Neural progenitor cell (in vitro differentiated cells): ENCODE measurements around the gene EBNA1BP2. TPM values are rescaled to one million over a fixed set of nuclear protein-coding genes. Genes with fewer than 3 reads are reported as not detected.

ENCODE experiments used
- DNase-seq: peaks from one replicate; pipeline ENCODE4 v3.0.0-alpha.2; 2016; ENCODE audit warnings: low spot score
- H2AFZ ChIP-seq: fragments of 200-600 bp; sonication (generic); replicated peaks from 2 replicates; pipeline ENCODE4 v1.6.1; 2016; ENCODE audit warnings: antibody characterized with exemption
- H3F3A ChIP-seq: fragments of 200-600 bp; sonication (generic); 2 replicates; pipeline ENCODE4 v1.6.1; 2016; ENCODE audit warnings: antibody characterized with exemption, low read depth
- H3K27ac ChIP-seq: fragments of 200-600 bp; sonication (generic); 2 replicates; pipeline ENCODE4 v1.5.1; 2016; ENCODE audit warnings: mild to moderate bottlenecking
- H3K27me3 ChIP-seq: fragments of 200-600 bp; sonication (generic); 2 replicates; pipeline ENCODE4 v1.6.1; 2016; ENCODE audit warnings: mild to moderate bottlenecking, moderate library complexity
- H3K36me3 ChIP-seq: fragments of 200-600 bp; sonication (generic); 2 replicates; pipeline ENCODE4 v1.5.1; 2016
- H3K4me1 ChIP-seq: fragments of 200-600 bp; sonication (generic); 2 replicates; pipeline ENCODE4 v1.6.1; 2016; ENCODE audit warnings: mixed run types
- H3K4me2 ChIP-seq: fragments of 200-600 bp; sonication (generic); 2 replicates; pipeline ENCODE4 v1.6.1; 2016
- H3K4me3 ChIP-seq: fragments of 200-600 bp; sonication (generic); 2 replicates; pipeline ENCODE4 v1.5.1; 2016
- H3K79me2 ChIP-seq: fragments of 200-600 bp; sonication (generic); 2 replicates; pipeline ENCODE4 v1.6.1; 2016; ENCODE audit warnings: low read depth
- H3K9ac ChIP-seq: fragments of 200-600 bp; sonication (generic); 2 replicates; pipeline ENCODE4 v1.6.1; 2016
- H3K9me3 ChIP-seq: fragments of 200-600 bp; sonication (generic); 2 replicates; pipeline ENCODE4 v1.5.1; 2016; ENCODE audit warnings: low read depth
- H4K20me1 ChIP-seq: fragments of 200-600 bp; sonication (generic); 2 replicates; pipeline ENCODE4 v1.6.1; 2016; ENCODE audit warnings: low read depth
- H3K27ac Mint-ChIP-seq: 3 replicates; pipeline ENCODE4 v1.8.0; 2021; ENCODE audit warnings: mixed read lengths
- H3K27me3 Mint-ChIP-seq: 2 replicates; pipeline ENCODE4 v1.8.0; 2022; ENCODE audit warnings: low read depth, mild to moderate bottlenecking, inconsistent platforms, moderate library complexity, mixed read lengths; ENCODE audit not compliant: insufficient read depth
- H3K36me3 Mint-ChIP-seq: 3 replicates; pipeline ENCODE4 v1.8.0; 2021; ENCODE audit warnings: mixed read lengths
- H3K4me1 Mint-ChIP-seq: 3 replicates; pipeline ENCODE4 v1.8.0; 2021; ENCODE audit warnings: mixed read lengths
- H3K4me3 Mint-ChIP-seq: 3 replicates; pipeline ENCODE4 v1.8.0; 2021; ENCODE audit warnings: mild to moderate bottlenecking, moderate library complexity, mixed read lengths
- H3K9me3 Mint-ChIP-seq: 3 replicates; pipeline ENCODE4 v1.8.0; 2020; ENCODE audit warnings: mixed read lengths
- EZH2 ChIP-seq: fragments of 200-600 bp; sonication (generic); IDR thresholded peaks from 2 replicates; pipeline ENCODE4 v1.6.1; 2017; ENCODE audit warnings: antibody characterized with exemption, mild to moderate bottlenecking, moderate library complexity
- EZH2phosphoT487 ChIP-seq: fragments of 200-600 bp; sonication (generic); IDR thresholded peaks from 2 replicates; pipeline ENCODE4 v1.6.1; 2017; ENCODE audit warnings: antibody characterized with exemption
- total RNA-seq: library from RNA; depleted of rRNA; stranded (reverse); fragments of >200 nt; gene quantifications from 2 replicates; pipeline ENCODE4 v1.2.3, GENCODE V29; 2015; ENCODE audit warnings: low replicate concordance
- TF ChIP-seq, protein P1 (sequence below): fragments of 200-600 bp; sonication (generic); IDR thresholded peaks from 2 replicates; pipeline ENCODE4 v1.5.1; 2017; ENCODE audit warnings: antibody characterized with exemption, mild to moderate bottlenecking

EBNA1BP2 gene
- total RNA-seq, 1 donor from 2014 or later = 71.6 TPM

DNA sequence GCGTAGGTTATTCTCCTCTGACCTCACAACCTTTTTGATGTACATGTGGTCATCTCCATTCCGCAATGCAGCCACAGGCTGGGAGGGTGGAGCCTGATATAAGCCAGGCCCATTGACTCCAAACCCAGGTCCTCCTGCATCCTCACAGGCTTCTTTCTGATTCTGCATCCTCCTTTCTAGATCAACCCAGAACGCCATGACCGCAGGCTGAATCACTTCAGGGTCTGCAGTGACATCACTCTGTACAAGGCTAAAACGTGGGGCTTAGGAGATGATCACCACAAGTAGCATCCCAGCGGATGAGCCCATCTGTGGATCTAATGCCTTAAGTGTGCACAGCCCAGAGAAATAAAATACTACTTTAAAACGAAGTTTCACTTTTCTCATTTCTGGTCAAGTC, 16.1 kb downstream of the EBNA1BP2 start:
- TF ChIP-seq EZH2phosphoT487 (no peak), EZH2 (no peak)
- TF ChIP-seq, protein P1, sequence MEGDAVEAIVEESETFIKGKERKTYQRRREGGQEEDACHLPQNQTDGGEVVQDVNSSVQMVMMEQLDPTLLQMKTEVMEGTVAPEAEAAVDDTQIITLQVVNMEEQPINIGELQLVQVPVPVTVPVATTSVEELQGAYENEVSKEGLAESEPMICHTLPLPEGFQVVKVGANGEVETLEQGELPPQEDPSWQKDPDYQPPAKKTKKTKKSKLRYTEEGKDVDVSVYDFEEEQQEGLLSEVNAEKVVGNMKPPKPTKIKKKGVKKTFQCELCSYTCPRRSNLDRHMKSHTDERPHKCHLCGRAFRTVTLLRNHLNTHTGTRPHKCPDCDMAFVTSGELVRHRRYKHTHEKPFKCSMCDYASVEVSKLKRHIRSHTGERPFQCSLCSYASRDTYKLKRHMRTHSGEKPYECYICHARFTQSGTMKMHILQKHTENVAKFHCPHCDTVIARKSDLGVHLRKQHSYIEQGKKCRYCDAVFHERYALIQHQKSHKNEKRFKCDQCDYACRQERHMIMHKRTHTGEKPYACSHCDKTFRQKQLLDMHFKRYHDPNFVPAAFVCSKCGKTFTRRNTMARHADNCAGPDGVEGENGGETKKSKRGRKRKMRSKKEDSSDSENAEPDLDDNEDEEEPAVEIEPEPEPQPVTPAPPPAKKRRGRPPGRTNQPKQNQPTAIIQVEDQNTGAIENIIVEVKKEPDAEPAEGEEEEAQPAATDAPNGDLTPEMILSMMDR = no peak
- H3K27me3 Mint-ChIP-seq = peaks cover 4% of the 10 kb centered on the region
- no peak overlapping the region for H3K27ac Mint-ChIP-seq
- no peak overlapping the region for H3K27ac ChIP-seq
- H3K4me3 ChIP-seq = no peak overlapping the region
- H3K9me3 ChIP-seq = no peaks in the 10 kb centered on the region
- no peaks in the 10 kb centered on the region for H4K20me1 ChIP-seq
- H3K36me3 Mint-ChIP-seq = no peaks in the 10 kb centered on the region
- no peak overlapping the region for H3K4me3 Mint-ChIP-seq
- no peaks in the 10 kb centered on the region for H3K4me1 ChIP-seq
- no peak for DNase-seq
- H3K9me3 Mint-ChIP-seq = no peaks in the 10 kb centered on the region
- no peak overlapping the region for H3K9ac ChIP-seq
- H3F3A ChIP-seq = no peaks in the 10 kb centered on the region
- no peak overlapping the region for H3K4me2 ChIP-seq
- no peaks in the 10 kb centered on the region for H3K79me2 ChIP-seq
- no peak overlapping the region for H2AFZ ChIP-seq
- H3K27me3 ChIP-seq = no peaks in the 10 kb centered on the region
- no peaks in the 10 kb centered on the region for H3K36me3 ChIP-seq
- H3K4me1 Mint-ChIP-seq = no peaks in the 10 kb centered on the region

GRCh38 chr1:43153443-43153842, 18.6 kb downstream of the EBNA1BP2 start:
- DNase-seq = no peak
- Mint-ChIP-seq H3K27me3 (peaks cover 6% of the 10 kb centered on the region), H3K27ac (no peak overlapping the region), H3K36me3 (no peaks in the 10 kb centered on the region), H3K4me3 (no peak overlapping the region), H3K9me3 (no peaks in the 10 kb centered on the region), H3K4me1 (peaks cover 6% of the 10 kb centered on the region)
- TF ChIP-seq EZH2 = no peak
- no peak for TF ChIP-seq EZH2phosphoT487
- TF ChIP-seq, protein P1 = no peak
- Histone ChIP-seq H3K79me2 (no peaks in the 10 kb centered on the region), H3K27me3 (peaks cover 4% of the 10 kb centered on the region), H3K9me3 (no peaks in the 10 kb centered on the region), H3K4me3 (no peak overlapping the region), H3K27ac (no peak overlapping the region), H4K20me1 (peaks cover 1% of the 10 kb centered on the region), H3K4me2 (no peak overlapping the region), H3K36me3 (no peaks in the 10 kb centered on the region), H3K4me1 (peaks cover 2% of the 10 kb centered on the region), H3F3A (no peaks in the 10 kb centered on the region), H3K9ac (no peak overlapping the region), H2AFZ (no peak overlapping the region)

DNA sequence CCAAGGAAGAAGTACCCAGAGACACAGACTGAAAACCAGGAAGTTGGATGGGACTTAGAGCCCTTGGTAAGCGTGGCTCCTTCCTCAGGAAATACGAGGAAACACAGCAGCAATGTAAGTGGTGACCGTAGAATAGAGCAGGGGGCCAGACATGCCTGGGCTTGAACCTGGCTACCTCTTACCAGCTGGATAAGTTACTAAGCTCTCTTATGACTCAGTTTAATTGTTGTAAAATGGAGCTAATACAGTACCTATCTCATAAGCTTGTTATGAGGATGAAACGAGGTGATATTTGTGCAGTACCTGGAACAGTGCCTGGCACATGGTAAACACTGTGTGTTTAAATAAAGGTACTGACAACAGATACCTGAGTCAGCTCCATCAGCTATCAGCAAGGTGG, 19.2 kb downstream of the EBNA1BP2 start:
- Histone ChIP-seq H3K27ac (no peak overlapping the region), H3K9me3 (no peaks in the 10 kb centered on the region), H3K4me3 (no peak overlapping the region), H3K9ac (no peak overlapping the region), H3K79me2 (no peaks in the 10 kb centered on the region), H3K36me3 (no peaks in the 10 kb centered on the region), H3K27me3 (peaks cover 8% of the 10 kb centered on the region), H3K4me2 (no peak overlapping the region), H3K4me1 (peaks cover 7% of the 10 kb centered on the region), H3F3A (no peaks in the 10 kb centered on the region), H4K20me1 (peaks cover 7% of the 10 kb centered on the region), H2AFZ (no peak overlapping the region)
- peaks cover 6% of the 10 kb centered on the region for H3K27me3 Mint-ChIP-seq
- no peak for DNase-seq
- H3K4me3 Mint-ChIP-seq = no peak overlapping the region
- no peak overlapping the region for H3K27ac Mint-ChIP-seq
- H3K36me3 Mint-ChIP-seq = no peaks in the 10 kb centered on the region
- peaks cover 8% of the 10 kb centered on the region for H3K4me1 Mint-ChIP-seq
- TF ChIP-seq EZH2phosphoT487 (no peak), EZH2 (no peak)
- TF ChIP-seq, protein P1 = no peak
- no peaks in the 10 kb centered on the region for H3K9me3 Mint-ChIP-seq
